HEK293 (cell line): ENCODE results near the gene MYO1E.

Experiments used
- ZFP37 ChIP-seq: fragments of 450-650 bp; formaldehyde crosslinking; IDR thresholded peaks from 2 replicates; pipeline ENCODE4 v1.5.1; 2016; ENCODE audit warnings: missing biosample characterization, missing genetic modification characterization
- TF ChIP-seq, protein P1 (sequence below): fragments of 450-650 bp; formaldehyde crosslinking; IDR thresholded peaks from 2 replicates; pipeline ENCODE4 v1.5.1; 2016; ENCODE audit warnings: missing biosample characterization, missing genetic modification characterization

DNA sequence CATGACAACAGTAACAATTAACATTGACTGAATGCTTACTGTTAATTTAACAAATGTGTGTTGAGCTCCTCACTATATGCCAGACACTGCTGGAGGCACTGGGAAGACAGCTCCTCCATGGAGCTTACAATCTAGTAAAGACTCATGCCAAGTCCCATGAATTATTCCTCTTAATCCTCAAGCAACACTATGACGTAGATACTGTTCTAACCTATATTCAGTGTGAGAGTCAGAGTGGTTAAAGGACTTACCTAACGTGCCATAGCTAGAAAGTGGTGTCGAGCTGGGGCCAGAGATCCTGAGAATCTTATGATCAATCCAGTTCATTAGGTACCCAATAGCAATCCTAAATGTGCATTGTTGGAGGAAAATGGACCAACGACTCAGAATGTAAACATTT lies 43.6 kb downstream of the MYO1E start:
- TF ChIP-seq ZFP37 (tag by site-specific recombination) = no peak
- TF ChIP-seq, protein P1, sequence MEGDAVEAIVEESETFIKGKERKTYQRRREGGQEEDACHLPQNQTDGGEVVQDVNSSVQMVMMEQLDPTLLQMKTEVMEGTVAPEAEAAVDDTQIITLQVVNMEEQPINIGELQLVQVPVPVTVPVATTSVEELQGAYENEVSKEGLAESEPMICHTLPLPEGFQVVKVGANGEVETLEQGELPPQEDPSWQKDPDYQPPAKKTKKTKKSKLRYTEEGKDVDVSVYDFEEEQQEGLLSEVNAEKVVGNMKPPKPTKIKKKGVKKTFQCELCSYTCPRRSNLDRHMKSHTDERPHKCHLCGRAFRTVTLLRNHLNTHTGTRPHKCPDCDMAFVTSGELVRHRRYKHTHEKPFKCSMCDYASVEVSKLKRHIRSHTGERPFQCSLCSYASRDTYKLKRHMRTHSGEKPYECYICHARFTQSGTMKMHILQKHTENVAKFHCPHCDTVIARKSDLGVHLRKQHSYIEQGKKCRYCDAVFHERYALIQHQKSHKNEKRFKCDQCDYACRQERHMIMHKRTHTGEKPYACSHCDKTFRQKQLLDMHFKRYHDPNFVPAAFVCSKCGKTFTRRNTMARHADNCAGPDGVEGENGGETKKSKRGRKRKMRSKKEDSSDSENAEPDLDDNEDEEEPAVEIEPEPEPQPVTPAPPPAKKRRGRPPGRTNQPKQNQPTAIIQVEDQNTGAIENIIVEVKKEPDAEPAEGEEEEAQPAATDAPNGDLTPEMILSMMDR (tag by site-specific recombination) = no peak
